SK-N-SH (cell line): Measurements from ENCODE around the gene ABRACL. TPM values are rescaled to one million over a fixed set of nuclear protein-coding genes. Genes with fewer than 3 reads are reported as not detected.

Experiments
- CTCF ChIA-PET: fragments of 300-600, 350-600 bp; formaldehyde crosslinking; extraction: SDS; loops from one replicate; lab custom pipeline; 2021; lab: Yijun Ruan, JAX
- POLR2A ChIA-PET: fragments of 350-600 bp; sonication (Branson Sonifier 250); formaldehyde crosslinking; extraction: SDS; loops from one replicate; lab custom pipeline; 2020; ENCODE audit warnings: antibody characterized with exemption, inconsistent platforms; lab: Yijun Ruan, JAX
- DNase-seq: peaks from one replicate; pipeline ENCODE4 v3.0.0; 2012
- H2AFZ ChIP-seq: fragments of 200-600 bp; sonication (generic); 2 replicates; pipeline ENCODE4 v1.8.1; 2016; ENCODE audit warnings: antibody characterized with exemption, mild to moderate bottlenecking, low read depth
- H3F3A ChIP-seq: fragments of 200-600 bp; sonication (generic); replicated peaks from 2 replicates; pipeline ENCODE3; 2016; ENCODE audit warnings: antibody characterized with exemption, mild to moderate bottlenecking; ENCODE audit not compliant: insufficient read depth
- H3K27ac ChIP-seq, 2 experiments: fragments of 200-500 bp in 1 of 2; fragments of 200-600 bp in 1 of 2; sonication (Bioruptor generic) in 1 of 2; sonication (generic), shearing (Covaris generic) in 1 of 2; 2 replicates each; pipeline versions ENCODE4 v1.5.1 to v1.6.1; 2014 to 2016; ENCODE audit warnings: low read depth in 2 of 2, inconsistent platforms in 1 of 2, low read length in 1 of 2, mild to moderate bottlenecking in 1 of 2, mixed read lengths in 1 of 2
- H3K27me3 ChIP-seq: fragments of 200-600 bp; sonication (generic), shearing (Covaris generic); 2 replicates; pipeline ENCODE4 v1.6.1; 2016; ENCODE audit warnings: mixed run types; ENCODE audit not compliant: insufficient read depth
- H3K36me3 ChIP-seq, 2 experiments: fragments of 200-500 bp in 1 of 2; fragments of 200-600 bp in 1 of 2; sonication (Bioruptor generic) in 1 of 2; sonication (generic) in 1 of 2; replicated peaks in 1 of 2; 2 replicates each; pipeline versions ENCODE3 to v1.5.1; 2014 to 2016; ENCODE audit warnings: low read length in 1 of 2, mild to moderate bottlenecking in 1 of 2; ENCODE audit not compliant: insufficient read depth in 2 of 2, control insufficient read depth in 1 of 2
- H3K4me1 ChIP-seq, 2 experiments: fragments of 200-500 bp in 1 of 2; fragments of 200-600 bp in 1 of 2; sonication (Bioruptor generic) in 1 of 2; sonication (generic), shearing (Covaris generic) in 1 of 2; 2 replicates each; pipeline versions ENCODE4 v1.5.1 to v1.6.1; 2014 to 2016; ENCODE audit warnings: low read depth in 1 of 2, low read length in 1 of 2, mixed run types in 1 of 2; ENCODE audit not compliant: insufficient read depth in 2 of 2, control insufficient read depth in 1 of 2
- H3K4me2 ChIP-seq: fragments of 200-600 bp; sonication (generic), shearing (Covaris generic); 2 replicates; pipeline ENCODE4 v1.6.1; 2017; ENCODE audit warnings: mixed run types
- H3K4me3 ChIP-seq, 2 experiments: fragments of 200-500 bp in 1 of 2; fragments of 200-600 bp in 1 of 2; sonication (Bioruptor generic) in 1 of 2; sonication (generic), shearing (Covaris generic) in 1 of 2; 2 replicates each; pipeline versions ENCODE4 v1.5.1 to v1.8.1; 2014 to 2016; ENCODE audit warnings: low read depth in 2 of 2, inconsistent platforms in 1 of 2, low read length in 1 of 2, mild to moderate bottlenecking in 1 of 2, mixed read lengths in 1 of 2, moderate library complexity in 1 of 2
- H3K79me2 ChIP-seq: fragments of 200-600 bp; sonication (generic); 2 replicates; pipeline ENCODE4 v1.8.1; 2017; ENCODE audit warnings: mild to moderate bottlenecking; ENCODE audit not compliant: insufficient read depth
- H3K9ac ChIP-seq: fragments of 200-600 bp; sonication (generic); 2 replicates; pipeline ENCODE4 v1.6.1; 2017; ENCODE audit warnings: mixed run types
- H3K9me2 ChIP-seq: fragments of 200-600 bp; sonication (generic); 2 replicates; pipeline ENCODE4 v1.6.1; 2017; ENCODE audit warnings: mixed run types
- H3K9me3 ChIP-seq: fragments of 200-600 bp; sonication (generic); 2 replicates; pipeline ENCODE4 v1.6.1; 2017; ENCODE audit warnings: mixed run types, mild to moderate bottlenecking, moderate library complexity
- H4K20me1 ChIP-seq: fragments of 200-600 bp; sonication (generic); 2 replicates; pipeline ENCODE4 v1.6.1; 2017; ENCODE audit warnings: mild to moderate bottlenecking, mixed run types; ENCODE audit not compliant: insufficient read depth
- CTCF ChIP-seq: fragments of 200-600 bp; sonication (generic); IDR thresholded peaks from 2 replicates; pipeline ENCODE4 v1.6.1; 2017; ENCODE audit warnings: antibody characterized with exemption, mild to moderate bottlenecking, moderate library complexity
- EP300 ChIP-seq, 2 experiments: IDR thresholded peaks; 2 replicates each; pipeline versions ENCODE4 v1.4.0 to v1.6.1; 2012; ENCODE audit warnings: borderline replicate concordance in 1 of 2, low read depth in 1 of 2, low read length in 1 of 2
- EZH2phosphoT487 ChIP-seq: fragments of 200-600 bp; sonication (generic); IDR thresholded peaks from 2 replicates; pipeline ENCODE4 v1.6.1; 2017; ENCODE audit warnings: low read depth, mixed run types, mild to moderate bottlenecking, antibody characterized with exemption, moderate library complexity, borderline replicate concordance
- FOXJ3 ChIP-seq: sonication (generic); formaldehyde crosslinking; IDR thresholded peaks from 2 replicates; pipeline ENCODE4 v1.5.1; 2020; ENCODE audit warnings: mild to moderate bottlenecking, missing genetic modification reagents
- FOXM1 ChIP-seq: IDR thresholded peaks from 2 replicates; pipeline ENCODE4 v1.4.0; 2012; ENCODE audit warnings: low read depth, mild to moderate bottlenecking
- JUND ChIP-seq: IDR thresholded peaks from 2 replicates; pipeline ENCODE4 v1.4.0; 2012
- MXI1 ChIP-seq: IDR thresholded peaks from 2 replicates; pipeline ENCODE4 v1.6.1; 2012; ENCODE audit warnings: mild to moderate bottlenecking, low read depth, low read length, improper control_type of control experiment
- NFIC ChIP-seq: IDR thresholded peaks from 2 replicates; pipeline ENCODE4 v1.4.0; 2012; ENCODE audit warnings: borderline replicate concordance
- POLR2AphosphoS5 ChIP-seq: IDR thresholded peaks from 2 replicates; pipeline ENCODE4 v1.6.1; 2012; ENCODE audit warnings: low read depth, low read length
- RAD21 ChIP-seq: IDR thresholded peaks from 2 replicates; pipeline ENCODE4 v1.6.1; 2012; ENCODE audit warnings: mild to moderate bottlenecking, low read length
- RXRA ChIP-seq: IDR thresholded peaks from 2 replicates; pipeline ENCODE4 v1.4.0; 2012; ENCODE audit warnings: low read depth, mild to moderate bottlenecking, borderline replicate concordance
- SIN3A ChIP-seq: IDR thresholded peaks from 2 replicates; pipeline ENCODE4 v1.6.1; 2012; ENCODE audit warnings: low read depth, mild to moderate bottlenecking, low read length, moderate library complexity, borderline replicate concordance
- SMC3 ChIP-seq: IDR thresholded peaks from 2 replicates; pipeline ENCODE4 v1.6.1; 2012; ENCODE audit warnings: low read depth, low read length, improper control_type of control experiment
- TCF12 ChIP-seq: IDR thresholded peaks from 2 replicates; pipeline ENCODE4 v1.4.0; 2012
- TEAD4 ChIP-seq: IDR thresholded peaks from 2 replicates; pipeline ENCODE4 v1.4.0; 2012; ENCODE audit warnings: mild to moderate bottlenecking, borderline replicate concordance; ENCODE audit not compliant: insufficient read depth
- USF1 ChIP-seq: IDR thresholded peaks from 2 replicates; pipeline ENCODE4 v1.4.0; 2012; ENCODE audit warnings: low read depth, borderline replicate concordance
- USF2 ChIP-seq: fragments of 150-350 bp; IDR thresholded peaks from 2 replicates; pipeline ENCODE4 v1.6.1; 2017; ENCODE audit warnings: antibody characterized with exemption, low read length, low read depth, borderline replicate concordance
- YY1 ChIP-seq: IDR thresholded peaks from 2 replicates; pipeline ENCODE4 v1.4.0; 2012; ENCODE audit warnings: low read depth, mild to moderate bottlenecking
- ZBTB33 ChIP-seq: IDR thresholded peaks from 2 replicates; pipeline ENCODE4 v1.4.0; 2012; ENCODE audit warnings: low read depth, borderline replicate concordance
- WGBS: methylation state at CpG from one replicate; pipeline ENCODE4 v1.1.6; 2017; ENCODE audit warnings: low lambda C conversion rate; 5-methylcytosine and 5-hydroxymethylcytosine counted together
- polyA plus RNA-seq, 3 experiments: library from polyadenylated mRNA; depleted of rRNA; stranded (reverse); fragments of >200 nt; gene quantifications; 2 replicates each; pipeline ENCODE4 v1.2.3, GENCODE V29; 2012

The ABRACL gene
- polyA plus RNA-seq, 1 of the 3 experiments (the other 2 are of a cell fraction): 22.9 TPM

GRCh38 chr6:139003751-139004150 lies 24.8 kb upstream of the ABRACL start:
- H3K4me2 ChIP-seq: no peak overlapping the region
- POLR2A ChIA-PET: no interaction called here

GRCh38 chr6:139006477-139006876 lies 22.1 kb upstream of the ABRACL start:
- H3K36me3 ChIP-seq: no peaks in the 10 kb centered on the region
- CTCF ChIA-PET: interaction anchor here (1.1 kb wide), 1 partner anchor 18 kb away, joined by 3 read pairs; the partner anchor contains the start of gene REPS1
- TF ChIP-seq USF2: no peak
- no peak for TF ChIP-seq SMC3
- TF ChIP-seq EP300 (IDR thresholded peaks at IDR 0.05; ENCODE audit: borderline replicate concordance in 1 of 2, low read depth in 1 of 2, low read length in 1 of 2): no peak
- no peak for TF ChIP-seq MXI1
- TF ChIP-seq TCF12: no peak
- TF ChIP-seq FOXM1: no peak
- no peak for TF ChIP-seq RXRA
- TF ChIP-seq USF1: no peak
- TF ChIP-seq RAD21: no peak
- TF ChIP-seq CTCF: no peak

More at GRCh38 chr6:139003751-139004150, 24.8 kb upstream of the ABRACL start:
- Histone ChIP-seq H3K36me3 (no peaks in the 10 kb centered on the region), H3K4me1 (no peaks in the 10 kb centered on the region), H3K9ac (no peak overlapping the region), H3K27ac (no peak overlapping the region), H3F3A (no peaks in the 10 kb centered on the region), H3K4me3 (no peak overlapping the region), H4K20me1 (no peaks in the 10 kb centered on the region), H2AFZ (no peak overlapping the region), H3K27me3 (no peaks in the 10 kb centered on the region), H3K79me2 (no peaks in the 10 kb centered on the region), H3K9me3 (no peaks in the 10 kb centered on the region), H3K9me2 (no peaks in the 10 kb centered on the region)
- TF ChIP-seq EZH2phosphoT487 (no peak), SMC3 (no peak), ZBTB33 (no peak), TEAD4 (no peak), FOXJ3 (CRISPR knock-in tag) (no peak), TCF12 (no peak), USF2 (no peak), JUND (no peak), YY1 (no peak), MXI1 (no peak), SIN3A (no peak), POLR2AphosphoS5 (no peak), NFIC (no peak)
- no peak for DNase-seq
- CTCF ChIA-PET: interaction anchor here (0.7 kb wide), 1 partner anchor 763 kb away, joined by 3 read pairs; no protein-coding TSS in a partner anchor

More at GRCh38 chr6:139006477-139006876, 22.1 kb upstream of the ABRACL start:
- H4K20me1 ChIP-seq: no peaks in the 10 kb centered on the region
- no peak overlapping the region for H3K9ac ChIP-seq
- H3F3A ChIP-seq: no peaks in the 10 kb centered on the region
- H3K4me2 ChIP-seq: no peak overlapping the region
- H3K79me2 ChIP-seq: no peaks in the 10 kb centered on the region
- POLR2A ChIA-PET: no interaction called here
- H3K27me3 ChIP-seq: no peaks in the 10 kb centered on the region
- no peak for DNase-seq
- no peaks in the 10 kb centered on the region for H3K9me2 ChIP-seq
- H2AFZ ChIP-seq: no peak overlapping the region
- H3K4me1 ChIP-seq: no peaks in the 10 kb centered on the region
- H3K9me3 ChIP-seq: no peaks in the 10 kb centered on the region
- WGBS: 71% methylated on average over 3 of the region's 3 CpGs
- no peak overlapping the region for H3K4me3 ChIP-seq
- no peak overlapping the region for H3K27ac ChIP-seq
